Measurements from ENCODE around the gene PFKM. TPM values are rescaled to one million over a fixed set of nuclear protein-coding genes. Genes with fewer than 3 reads are reported as not detected.

PFKM gene
- total RNA-seq, 1 experiment from 2014 or later, result 92.4 TPM

- no peak overlapping the region for H2BK12ac ChIP-seq (ENCODE audit: insufficient read length, low read depth, low read length)
- H3K4ac ChIP-seq (ENCODE audit: low read depth, low read length), result no peak overlapping the region
- DNase-seq, result no peak
- H3K23me2 ChIP-seq (ENCODE audit: insufficient read length, low read depth, low read length, poor library complexity, severe bottlenecking), result no peaks in the 10 kb centered on the region
- no peak overlapping the region for H3K14ac ChIP-seq (ENCODE audit: insufficient read depth, low read length)
- H3T11ph ChIP-seq (ENCODE audit: low read length), result no peak overlapping the region
- peaks cover 14 to 64% (median 40%) of the 10 kb centered on the region in 3 experiments; a peak in 6 of 7 replicates for H3K36me3 Mint-ChIP-seq (ENCODE audit: insufficient read depth in 1 of 3, low read depth in 3 of 3)
- H2AK5ac ChIP-seq (ENCODE audit: insufficient read length, low read length), result no peak overlapping the region
- no peak overlapping the region for H3K18ac ChIP-seq (ENCODE audit: insufficient read length, low read depth, low read length)
- no peak overlapping the region for H3K27ac ChIP-seq (ENCODE audit: insufficient read length, low read depth, low read length)
- no peak overlapping the region for H2BK5ac ChIP-seq (ENCODE audit: insufficient read length, low read length)
- no peak overlapping the region; a peak in 1 of 7 replicates for H3K27ac Mint-ChIP-seq
- no peak overlapping the region for H2BK15ac ChIP-seq (ENCODE audit: low read depth, low read length)
- no peaks in the 10 kb centered on the region for H3K79me2 ChIP-seq (ENCODE audit: insufficient read depth, low read length)
- no peak overlapping the region for H3K23ac ChIP-seq (ENCODE audit: insufficient read length, low read depth, low read length)
- no peak overlapping the region for H4K91ac ChIP-seq (ENCODE audit: insufficient read length, low read depth, low read length)
- no peaks in the 10 kb centered on the region for H3K4me1 ChIP-seq (ENCODE audit: insufficient read depth, low read length)
- H3K4me1 Mint-ChIP-seq, result no peaks in the 10 kb centered on the region
- TF ChIP-seq CTCF (conservative IDR thresholded peaks at IDR 0.05), result no peak
- no peak overlapping the region for H3K4me2 ChIP-seq (ENCODE audit: insufficient read depth, insufficient read length, low read length)
- no peaks in the 10 kb centered on the region for H4K20me1 ChIP-seq (ENCODE audit: control insufficient read depth, insufficient read depth, insufficient read length)
- H2BK120ac ChIP-seq (ENCODE audit: low read depth, low read length, poor library complexity, severe bottlenecking), result no peak overlapping the region
- no peak overlapping the region for H2AFZ ChIP-seq (ENCODE audit: low read length)
- no CpG with 5 or more reads among the region's 12 CpGs for WGBS (ENCODE audit: extremely low coverage, insufficient read length, low lambda C conversion rate)
- H3K9me3 Mint-ChIP-seq, result no peaks in the 10 kb centered on the region
- H2BK20ac ChIP-seq (ENCODE audit: low read depth, low read length, poor library complexity, severe bottlenecking), result no peak overlapping the region
- no peak overlapping the region for H4K5ac ChIP-seq (ENCODE audit: insufficient read length, low read depth, low read length)
- no peak overlapping the region for H3K9ac ChIP-seq (ENCODE audit: extremely low read depth, insufficient read length, low read length)
- no peaks in the 10 kb centered on the region for H3K27me3 ChIP-seq (ENCODE audit: insufficient read depth, low read length)
- no peak overlapping the region for H4K8ac ChIP-seq (replicated peaks; ENCODE audit: insufficient read length, low read depth, low read length)
- H3K4me3 Mint-ChIP-seq, result no peak overlapping the region
- H3K27me3 Mint-ChIP-seq (ENCODE audit: low read depth), result no peaks in the 10 kb centered on the region
- H3K9me3 ChIP-seq (ENCODE audit: control insufficient read depth, low read depth, low read length), result no peaks in the 10 kb centered on the region
- H3K79me1 ChIP-seq (ENCODE audit: insufficient read depth, low read depth, low read length, poor library complexity, severe bottlenecking), result no peaks in the 10 kb centered on the region
- no peak overlapping the region for H3K56ac ChIP-seq (ENCODE audit: insufficient read length, low read depth, low read length)
Measured at GRCh38 chr12:48084841-48085460, 34.2 kb upstream of the PFKM start.
